ENCODE measurements around the gene PLCH2.

Gene PLCH2, protein sequence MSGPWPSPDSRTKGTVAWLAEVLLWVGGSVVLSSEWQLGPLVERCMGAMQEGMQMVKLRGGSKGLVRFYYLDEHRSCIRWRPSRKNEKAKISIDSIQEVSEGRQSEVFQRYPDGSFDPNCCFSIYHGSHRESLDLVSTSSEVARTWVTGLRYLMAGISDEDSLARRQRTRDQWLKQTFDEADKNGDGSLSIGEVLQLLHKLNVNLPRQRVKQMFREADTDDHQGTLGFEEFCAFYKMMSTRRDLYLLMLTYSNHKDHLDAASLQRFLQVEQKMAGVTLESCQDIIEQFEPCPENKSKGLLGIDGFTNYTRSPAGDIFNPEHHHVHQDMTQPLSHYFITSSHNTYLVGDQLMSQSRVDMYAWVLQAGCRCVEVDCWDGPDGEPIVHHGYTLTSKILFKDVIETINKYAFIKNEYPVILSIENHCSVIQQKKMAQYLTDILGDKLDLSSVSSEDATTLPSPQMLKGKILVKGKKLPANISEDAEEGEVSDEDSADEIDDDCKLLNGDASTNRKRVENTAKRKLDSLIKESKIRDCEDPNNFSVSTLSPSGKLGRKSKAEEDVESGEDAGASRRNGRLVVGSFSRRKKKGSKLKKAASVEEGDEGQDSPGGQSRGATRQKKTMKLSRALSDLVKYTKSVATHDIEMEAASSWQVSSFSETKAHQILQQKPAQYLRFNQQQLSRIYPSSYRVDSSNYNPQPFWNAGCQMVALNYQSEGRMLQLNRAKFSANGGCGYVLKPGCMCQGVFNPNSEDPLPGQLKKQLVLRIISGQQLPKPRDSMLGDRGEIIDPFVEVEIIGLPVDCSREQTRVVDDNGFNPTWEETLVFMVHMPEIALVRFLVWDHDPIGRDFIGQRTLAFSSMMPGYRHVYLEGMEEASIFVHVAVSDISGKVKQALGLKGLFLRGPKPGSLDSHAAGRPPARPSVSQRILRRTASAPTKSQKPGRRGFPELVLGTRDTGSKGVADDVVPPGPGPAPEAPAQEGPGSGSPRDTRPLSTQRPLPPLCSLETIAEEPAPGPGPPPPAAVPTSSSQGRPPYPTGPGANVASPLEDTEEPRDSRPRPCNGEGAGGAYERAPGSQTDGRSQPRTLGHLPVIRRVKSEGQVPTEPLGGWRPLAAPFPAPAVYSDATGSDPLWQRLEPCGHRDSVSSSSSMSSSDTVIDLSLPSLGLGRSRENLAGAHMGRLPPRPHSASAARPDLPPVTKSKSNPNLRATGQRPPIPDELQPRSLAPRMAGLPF (N-terminal part only)

GRCh38 chr1:2476061-2476999, at the start of gene PLCH2:
TSS of gene PLCH2 (plus strand) at chr1:2476289. CDS start at chr1:2476589, 300 bp downstream.
- DNase-seq (ENCODE audit: low read depth, low spot score): no peak

DNA sequence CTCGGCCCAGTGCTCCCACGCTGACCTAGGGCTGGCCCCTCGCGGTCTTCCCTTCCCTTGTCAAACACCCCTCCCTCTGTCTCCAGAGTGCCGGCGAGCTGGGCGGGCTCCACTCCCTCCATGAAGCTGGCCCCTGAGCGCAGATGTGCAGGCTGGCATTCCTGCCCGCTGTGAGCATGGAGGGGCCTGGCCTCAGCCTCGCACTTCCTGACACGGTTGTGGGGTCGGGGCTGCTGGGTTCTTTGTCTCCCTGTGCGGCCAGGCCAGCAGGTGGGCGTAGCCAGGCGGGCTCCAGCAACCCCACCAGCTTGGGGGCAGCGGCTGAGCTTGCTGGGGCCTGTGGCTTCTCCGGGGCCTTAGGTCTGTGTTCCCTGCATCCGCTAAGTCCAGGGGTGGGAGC, 49.5 kb upstream of the PLCH2 start:
- no peak for DNase-seq (ENCODE audit: low read depth, low spot score)

DNA sequence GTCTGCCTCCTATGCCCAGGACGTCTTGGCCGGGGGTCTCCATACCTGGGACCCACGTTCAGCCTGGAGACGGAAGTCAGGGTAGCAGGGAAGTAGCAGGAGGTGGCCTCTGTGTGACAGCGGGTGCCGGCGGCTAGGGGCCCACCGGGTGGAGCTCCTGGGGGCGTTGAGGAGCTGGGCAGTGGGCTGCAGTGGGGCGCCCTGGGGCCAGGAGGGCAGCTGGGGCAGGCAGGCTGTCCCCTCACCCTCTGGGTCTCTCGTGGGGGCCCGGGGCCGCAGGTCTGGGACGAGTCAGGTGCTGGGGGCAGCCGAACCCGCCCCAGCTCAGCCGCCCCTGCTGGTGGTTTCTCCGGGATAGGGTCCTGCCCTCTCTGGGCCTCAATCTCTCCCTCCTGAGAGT, 49.0 kb upstream of the PLCH2 start:
- DNase-seq (ENCODE audit: low read depth, low spot score): no peak

GRCh38 chr1:2427976-2428375, 48.1 kb upstream of the PLCH2 start:
- DNase-seq (ENCODE audit: low read depth, low spot score): no peak

GRCh38 chr1:2428490-2428889, 47.6 kb upstream of the PLCH2 start:
- no peak for DNase-seq (ENCODE audit: low read depth, low spot score)

DNA sequence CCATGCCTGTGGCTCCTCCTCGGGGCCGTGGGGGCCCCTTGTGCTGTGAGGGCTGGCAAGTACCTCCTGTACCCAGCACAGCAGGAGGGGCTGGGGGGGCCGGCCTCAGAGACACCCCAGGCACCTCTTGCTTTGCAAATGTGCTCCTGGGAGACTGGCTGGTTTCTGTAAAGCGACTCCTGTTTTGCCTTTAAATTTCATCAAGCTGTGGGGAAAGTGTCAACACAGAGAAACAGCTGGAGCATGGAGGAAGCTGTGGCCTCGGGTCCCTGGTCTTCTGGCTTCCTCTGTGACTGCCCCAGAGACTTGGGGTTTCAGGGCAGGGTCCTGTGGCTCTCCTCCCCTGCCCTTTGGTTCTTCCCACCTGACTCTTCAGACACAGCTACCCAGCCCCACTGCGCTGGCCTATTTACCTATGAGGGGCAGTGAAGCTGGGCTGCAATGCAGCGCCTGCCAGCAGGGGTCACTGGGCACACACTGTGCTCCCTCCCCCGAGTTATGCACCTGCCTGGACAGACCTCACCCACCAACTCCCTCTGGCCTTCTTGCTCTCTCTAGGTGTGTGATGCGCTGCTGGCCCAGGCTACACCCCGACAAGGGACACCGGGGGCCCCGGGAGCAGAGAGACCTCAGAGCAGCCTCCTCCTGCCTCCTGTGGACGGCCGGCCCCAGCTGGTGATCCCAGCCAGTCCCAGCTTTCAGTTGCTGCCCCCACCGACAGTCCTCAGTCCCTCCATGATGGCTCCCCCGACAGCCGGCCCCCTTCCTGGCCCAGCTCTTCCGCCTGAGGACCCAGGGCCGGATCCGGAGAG, 46.1 kb upstream of the PLCH2 start:
- DNase-seq (ENCODE audit: low read depth, low spot score): peak; percentile 79

DNA sequence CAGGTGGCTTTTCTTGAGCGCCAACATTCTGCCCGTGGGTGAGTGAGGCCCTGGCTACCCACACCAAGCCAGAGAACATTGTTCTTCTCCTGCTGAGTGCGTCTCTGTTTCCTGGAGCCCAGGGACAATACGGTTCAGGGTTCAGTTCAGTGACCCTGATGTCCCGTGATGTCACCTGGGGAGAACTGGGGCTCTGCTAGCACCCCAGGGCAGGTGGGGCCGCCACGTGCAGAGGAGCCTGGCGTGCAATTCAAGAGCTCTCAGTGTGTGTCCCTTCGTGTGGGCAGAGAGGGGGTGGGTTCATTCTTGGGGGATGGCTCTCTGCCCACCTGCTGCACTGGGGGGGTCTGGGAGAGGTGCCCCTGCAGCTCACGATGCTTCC, 45.5 kb upstream of the PLCH2 start:
- no peak for DNase-seq (ENCODE audit: low read depth, low spot score)

DNA sequence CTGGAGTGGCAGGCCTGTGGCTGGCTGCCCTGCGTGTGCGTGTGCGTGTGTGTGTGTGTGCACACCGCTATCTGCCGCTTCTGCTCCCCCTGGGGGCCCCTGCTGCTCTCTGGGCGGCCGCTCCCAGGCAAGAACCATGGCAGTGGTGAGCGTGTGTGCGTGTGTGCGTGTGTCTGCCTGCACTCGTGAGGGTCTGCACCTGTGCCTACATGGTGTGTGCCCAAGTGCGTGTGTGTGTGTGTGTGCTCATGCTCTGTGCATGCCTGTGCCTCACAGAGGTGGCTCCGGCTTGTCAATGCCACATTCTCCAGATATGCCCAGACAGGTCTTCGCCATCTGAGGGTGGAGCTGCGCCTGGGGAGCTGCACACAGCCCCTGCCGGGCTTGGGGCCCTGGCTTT, 45.0 kb upstream of the PLCH2 start:
- no peak for DNase-seq (ENCODE audit: low read depth, low spot score)

GRCh38 chr1:2431518-2431917, 44.6 kb upstream of the PLCH2 start:
- no peak for DNase-seq (ENCODE audit: low read depth, low spot score)

DNA sequence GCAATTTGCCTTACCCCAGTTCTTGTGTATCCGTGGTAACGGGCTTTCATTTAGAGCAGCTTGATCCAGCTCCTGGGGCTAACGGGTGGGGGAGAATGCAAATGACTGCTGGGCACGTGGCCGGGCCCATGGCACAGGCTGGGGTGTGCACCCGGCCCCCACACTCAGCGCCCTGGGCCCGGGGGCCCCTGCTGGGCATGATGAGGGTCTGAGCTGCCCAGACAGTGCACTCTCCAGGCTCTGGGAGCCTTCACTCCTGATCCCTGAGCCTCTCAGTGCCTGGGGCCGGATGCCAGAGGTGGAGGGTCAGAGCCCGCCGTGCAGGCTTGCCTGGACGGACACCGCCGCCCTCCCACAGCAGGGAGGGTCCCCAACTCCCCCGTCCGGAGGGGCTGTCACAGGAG, 43.6 kb upstream of the PLCH2 start:
- DNase-seq (ENCODE audit: low read depth, low spot score): no peak

DNA sequence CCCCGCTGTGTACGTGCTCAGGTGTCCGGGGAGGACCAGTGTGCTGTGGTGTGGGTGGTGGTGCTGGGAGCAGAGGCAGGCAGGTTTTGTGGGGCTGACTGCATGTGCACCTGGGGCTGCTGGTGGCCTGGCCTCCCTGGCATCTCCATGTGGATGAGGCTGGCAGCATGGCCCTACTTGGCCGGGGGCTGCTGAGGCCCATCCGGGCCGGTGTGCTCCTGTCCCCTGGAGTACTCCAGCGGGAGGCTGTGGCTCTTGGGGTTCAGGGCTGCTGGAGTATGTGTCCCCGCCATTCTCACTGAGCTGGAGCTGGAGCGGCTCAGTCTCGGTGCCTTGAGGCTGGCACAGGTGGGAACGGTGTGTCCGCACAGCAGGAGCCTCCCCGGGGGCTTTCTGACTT, 42.9 kb upstream of the PLCH2 start:
- no peak for DNase-seq (ENCODE audit: low read depth, low spot score)

GRCh38 chr1:2433936-2434655, 42.0 kb upstream of the PLCH2 start:
- DNase-seq (ENCODE audit: low read depth, low spot score): no peak

DNA sequence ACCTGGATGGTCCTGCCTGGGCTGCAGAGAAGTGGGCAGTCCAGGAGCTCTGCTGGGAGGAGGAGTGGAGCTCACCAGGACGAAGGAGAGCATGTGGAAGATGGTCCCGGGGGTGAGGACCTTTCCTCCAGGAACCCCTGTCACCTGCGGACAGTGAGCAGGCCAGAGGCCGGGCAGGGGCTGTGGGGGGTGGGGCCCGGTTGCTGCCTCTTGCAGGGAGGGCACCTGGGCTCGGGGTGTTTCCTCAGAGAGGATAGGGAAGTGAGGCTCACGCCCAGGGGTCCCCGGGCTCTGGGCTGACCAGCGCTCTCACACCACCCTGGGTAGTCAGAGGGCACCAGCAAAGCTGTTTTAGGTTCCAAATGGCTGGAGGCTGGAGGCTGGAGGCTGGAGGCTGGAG, 41.0 kb upstream of the PLCH2 start:
- DNase-seq (ENCODE audit: low read depth, low spot score): no peak

- no peak for DNase-seq (ENCODE audit: low read depth, low spot score)
Observed at GRCh38 chr1:2435746-2436355, 40.2 kb upstream of the PLCH2 start.

GRCh38 chr1:2436876-2437275, 39.2 kb upstream of the PLCH2 start:
- DNase-seq (ENCODE audit: low read depth, low spot score): no peak

GRCh38 chr1:2437617-2438016, 38.5 kb upstream of the PLCH2 start:
- no peak for DNase-seq (ENCODE audit: low read depth, low spot score)

GRCh38 chr1:2438038-2438437, 38.1 kb upstream of the PLCH2 start:
- DNase-seq (ENCODE audit: low read depth, low spot score): no peak

DNA sequence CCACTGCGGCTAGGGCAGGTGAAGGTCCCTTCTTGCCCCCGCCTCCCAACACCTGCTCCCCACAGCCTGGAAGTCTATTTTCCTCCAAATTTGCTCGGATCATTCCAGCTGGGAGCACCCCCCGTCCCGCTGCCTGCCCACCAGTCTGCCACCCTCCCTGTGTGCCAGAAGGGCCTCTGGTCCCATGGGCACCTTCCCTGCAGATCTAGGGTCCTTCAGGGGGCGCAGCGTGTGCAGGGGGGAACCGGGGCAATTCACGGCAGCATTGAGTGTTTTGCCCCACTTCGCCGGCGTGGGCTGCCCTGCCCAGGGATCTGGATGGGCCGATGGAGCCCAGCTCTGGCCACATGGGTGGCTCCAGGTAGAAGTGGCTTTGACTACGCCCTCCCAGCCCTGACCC, 37.4 kb upstream of the PLCH2 start:
- no peak for DNase-seq (ENCODE audit: low read depth, low spot score)

GRCh38 chr1:2439369-2439768, 36.7 kb upstream of the PLCH2 start:
- no peak for DNase-seq (ENCODE audit: low read depth, low spot score)
